Ureter (tissue), 1 donor: ENCODE measurements around the gene SLC6A20. TPM values are rescaled to one million over a fixed set of nuclear protein-coding genes. Genes with fewer than 3 reads are reported as not detected.

ENCODE experiments used
- DNase-seq: peaks from one replicate; pipeline ENCODE4 v3.0.0-alpha.2; 2020; ENCODE audit warnings: low spot score
- total RNA-seq: library from RNA; stranded (reverse); gene quantifications from one replicate; pipeline ENCODE4 v1.2.4, GENCODE V29; 2023
- donor health status: DM: yes; HTN: yes; CAD: no.

Gene SLC6A20
- total RNA-seq, 1 donor from 2014 or later, result not detected

GRCh38 chr3:45719655-45720487 is 76.5 kb downstream of the SLC6A20 start:
- no peak for DNase-seq

GRCh38 chr3:45716790-45717336 is 79.5 kb downstream of the SLC6A20 start:
- no peak for DNase-seq

GRCh38 chr3:45715945-45716344 is 80.4 kb downstream of the SLC6A20 start:
- no peak for DNase-seq

DNA sequence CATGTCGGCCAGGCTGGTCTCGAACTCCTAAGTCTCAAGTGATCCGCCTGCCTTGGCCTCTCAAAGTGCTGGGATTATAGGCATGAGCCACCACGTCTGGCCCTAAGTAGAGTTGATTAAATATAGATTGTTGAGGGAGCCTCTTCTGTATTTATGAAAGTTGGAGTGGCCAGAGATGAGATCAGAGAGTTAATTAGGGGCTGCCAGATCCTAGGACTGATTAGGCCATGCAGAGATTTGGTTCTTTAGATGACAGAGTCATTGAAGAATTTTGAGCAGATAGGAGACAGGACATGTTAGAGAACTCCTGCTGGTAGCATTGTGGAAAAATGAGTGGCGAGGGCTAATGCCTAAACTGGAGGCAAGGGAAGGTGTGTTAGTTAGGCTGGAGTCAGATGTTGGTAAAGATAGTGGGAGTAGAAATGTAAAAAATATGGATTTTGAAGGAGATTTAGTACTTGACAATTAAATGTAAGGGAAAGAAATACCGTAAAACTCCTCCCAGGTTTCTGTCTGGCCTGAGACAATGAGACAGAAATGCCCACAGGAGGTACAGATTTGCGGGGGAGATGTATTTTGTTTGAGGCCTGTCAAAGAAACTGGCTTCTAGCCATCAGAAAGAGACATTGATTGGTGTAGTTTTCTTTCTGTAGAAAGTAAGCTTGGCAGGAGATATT is 83.8 kb downstream of the SLC6A20 start:
- no peak for DNase-seq

DNA sequence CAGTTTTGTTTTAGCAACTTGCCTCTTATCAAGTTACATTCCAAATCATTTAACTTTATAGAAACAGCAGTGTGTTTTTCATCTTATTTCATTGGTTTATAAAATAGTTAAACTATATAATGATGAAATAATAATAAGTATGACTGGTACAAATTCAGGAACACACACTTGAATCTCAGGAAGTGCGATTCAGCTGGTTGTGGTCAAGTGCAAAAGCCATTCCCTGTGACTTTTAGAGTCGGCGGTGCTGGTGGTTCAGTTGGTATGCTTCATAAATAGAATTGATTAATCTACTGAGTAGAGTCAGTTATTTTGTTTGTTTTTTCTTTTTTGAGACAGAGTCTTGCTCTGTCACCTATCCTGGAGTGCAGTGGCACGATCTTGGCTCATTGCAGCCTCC is 84.4 kb downstream of the SLC6A20 start:
- DNase-seq, result no peak

- no peak for DNase-seq
These were observed 90.2 kb downstream of the SLC6A20 start for GRCh38 chr3:45705839-45706808.

Other genes with a start within 250 kb of the SLC6A20 start
- 62.5 TPM for gene LIMD1, start 201.8 kb downstream of the SLC6A20 start, total RNA-seq
- 62.5 TPM for gene SACM1L, start 107.1 kb downstream of the SLC6A20 start, total RNA-seq
- gene LZTFL1, start 45.6 kb upstream of the SLC6A20 start, total RNA-seq, result 24.5 TPM
- not detected for gene CCR9, start 90.0 kb upstream of the SLC6A20 start, total RNA-seq
- 3.1 TPM for gene CXCR6, start 146.9 kb upstream of the SLC6A20 start, total RNA-seq
- gene FYCO1, start 199.3 kb upstream of the SLC6A20 start, total RNA-seq, result 62.0 TPM
- gene XCR1, start 230.9 kb upstream of the SLC6A20 start, total RNA-seq, result 0.70 TPM